Measurements from ENCODE around the gene RENBP. TPM values are rescaled to one million over a fixed set of nuclear protein-coding genes. Genes with fewer than 3 reads are reported as not detected.
"Not testable (repeated sequence)": the region's sequence is repeated elsewhere in the genome, so short reads cannot be mapped to it uniquely, and the experiment has no call there.

The RENBP gene
- total RNA-seq, 6 experiments from 2014 or later: 2.2 to 9.1 (median 5.2) TPM

GRCh38 chrX:153981771-153982533 is 37.5 kb upstream of the RENBP start:
- peak overlapping the region in 1 of 3 donors; percentile 40 for H3K27ac ChIP-seq
- H3K36me3 ChIP-seq: no peaks in the 10 kb centered on the region
- DNase-seq (peak in 2 of 3 donors; percentile 52 to 59), ATAC-seq (peak in 3 of 4 donors; percentile 4 to 26 (median 15))
- no peak overlapping the region for H3K4me3 ChIP-seq
- H3K27me3 ChIP-seq: no peaks in the 10 kb centered on the region
- peaks cover 0 to 14% (median 4%) of the 10 kb centered on the region in 4 donors for H3K4me1 ChIP-seq
- TF ChIP-seq CTCF (IDR thresholded peaks at IDR 0.05) (no peak), POLR2A (IDR thresholded peaks at IDR 0.05) (no peak)
- intact Hi-C loops (cut with DNase I): no loop called here
- whole genome bisulfite sequencing (ENCODE audit: insufficient coverage, low coverage, low lambda C conversion rate, missing lambda C conversion rate): 71% methylated on average over 6 of the region's 52 CpGs
- H3K9me3 ChIP-seq: no peaks in the 10 kb centered on the region

GRCh38 chrX:153981231-153981630 is 36.8 kb upstream of the RENBP start:
- Histone ChIP-seq H3K27ac (peak overlapping the region in 2 of 3 donors; percentile 43 to 56), H3K36me3 (no peaks in the 10 kb centered on the region), H3K9me3 (no peaks in the 10 kb centered on the region), H3K4me1 (peaks cover 0 to 11% (median 4%) of the 10 kb centered on the region in 4 donors), H3K4me3 (no peak overlapping the region), H3K27me3 (no peaks in the 10 kb centered on the region)
- ATAC-seq (no peak), DNase-seq (no peak)
- intact Hi-C loops (cut with DNase I): no loop called here
- WGBS (ENCODE audit: insufficient coverage, low coverage, low lambda C conversion rate, missing lambda C conversion rate): 73% methylated on average over 7 of the region's 7 CpGs
- TF ChIP-seq POLR2A (IDR thresholded peaks at IDR 0.05): no peak
- no peak for TF ChIP-seq CTCF (IDR thresholded peaks at IDR 0.05)

GRCh38 chrX:153980394-153980793 is 36.0 kb upstream of the RENBP start:
- H3K9me3 ChIP-seq; H3K36me3 ChIP-seq; intact Hi-C loops (cut with DNase I); H3K4me3 ChIP-seq; H3K27me3 ChIP-seq; H3K4me1 ChIP-seq: not testable (repeated sequence)
- ATAC-seq (peak; percentile 72 to 84 (median 76)), DNase-seq (peak in 1 of 3 donors; percentile 52)
- H3K27ac ChIP-seq: peak overlapping the region in 1 of 3 donors; percentile 56
- WGBS (ENCODE audit: insufficient coverage, low coverage, low lambda C conversion rate, missing lambda C conversion rate): 16% methylated on average over 6 of the region's 10 CpGs

- peak overlapping the region; percentile 98 to 99 (median 98) for H3K27ac ChIP-seq
- peaks cover 0 to 24% (median 2%) of the 10 kb centered on the region in 4 donors for H3K4me1 ChIP-seq
- H3K36me3 ChIP-seq: no peaks in the 10 kb centered on the region
- H3K4me3 ChIP-seq: no peak overlapping the region
- TF ChIP-seq POLR2A (IDR thresholded peaks at IDR 0.05): no peak
- 7% methylated on average over 2 of the region's 3 CpGs for WGBS (ENCODE audit: insufficient coverage, low coverage, low lambda C conversion rate, missing lambda C conversion rate)
- ATAC-seq (no peak), DNase-seq (no peak)
- no peaks in the 10 kb centered on the region for H3K9me3 ChIP-seq
- H3K27me3 ChIP-seq: no peaks in the 10 kb centered on the region
- intact Hi-C loops (cut with DNase I): no loop called here
These were observed 30.4 kb upstream of the RENBP start for GRCh38 chrX:153974726-153975286.

GRCh38 chrX:153974003-153974725 is 29.7 kb upstream of the RENBP start:
- peak overlapping the region; percentile 98 to 99 (median 98) for H3K27ac ChIP-seq
- no peak for TF ChIP-seq CTCF (IDR thresholded peaks at IDR 0.05)
- no peak for TF ChIP-seq POLR2A (IDR thresholded peaks at IDR 0.05)
- 60% methylated on average over 2 of the region's 14 CpGs for WGBS (ENCODE audit: insufficient coverage, low coverage, low lambda C conversion rate, missing lambda C conversion rate)
- H3K4me1 ChIP-seq: peaks cover 0 to 31% (median 2%) of the 10 kb centered on the region in 4 donors
- DNase-seq (no peak), ATAC-seq (peak in 1 of 4 donors; percentile 1)
- no peaks in the 10 kb centered on the region for H3K27me3 ChIP-seq
- intact Hi-C loops (cut with DNase I): no loop called here
- peak overlapping the region in 1 of 3 donors; percentile 95 for H3K4me3 ChIP-seq
- H3K36me3 ChIP-seq: no peaks in the 10 kb centered on the region
- no peaks in the 10 kb centered on the region for H3K9me3 ChIP-seq
